HG03558 (cell line): ENCODE measurements around the gene RNF169.

Experiments used
- ATAC-seq: cut with Tn5 transposase; IDR thresholded peaks from one replicate; pipeline ENCODE4 v1.9.1; 2021; ENCODE audit warnings: moderate number of reproducible peaks; ENCODE audit not compliant: unreplicated experiment; ENCODE audit errors: extremely low read depth

The RNF169 gene

DNA sequence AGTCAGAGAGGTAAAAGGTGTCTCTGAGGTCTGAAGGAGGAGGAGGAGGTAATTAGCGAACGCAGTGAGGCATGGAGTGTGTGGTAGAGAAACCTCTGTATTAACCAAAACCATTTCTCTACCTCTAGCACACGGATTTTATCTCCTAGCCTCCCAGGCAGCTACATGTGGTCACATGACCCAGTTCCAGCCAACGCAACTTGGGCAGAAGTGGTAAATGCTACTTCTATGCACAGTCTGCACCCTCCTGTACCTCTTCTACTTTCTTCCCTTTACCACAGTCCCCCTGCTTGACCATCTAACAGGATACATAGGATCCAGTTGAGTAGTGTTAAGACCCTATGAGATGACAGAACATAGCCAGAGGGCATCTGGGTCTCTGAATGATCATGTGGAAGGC lies 104.6 kb downstream of the RNF169 start:
- no peak for ATAC-seq

DNA sequence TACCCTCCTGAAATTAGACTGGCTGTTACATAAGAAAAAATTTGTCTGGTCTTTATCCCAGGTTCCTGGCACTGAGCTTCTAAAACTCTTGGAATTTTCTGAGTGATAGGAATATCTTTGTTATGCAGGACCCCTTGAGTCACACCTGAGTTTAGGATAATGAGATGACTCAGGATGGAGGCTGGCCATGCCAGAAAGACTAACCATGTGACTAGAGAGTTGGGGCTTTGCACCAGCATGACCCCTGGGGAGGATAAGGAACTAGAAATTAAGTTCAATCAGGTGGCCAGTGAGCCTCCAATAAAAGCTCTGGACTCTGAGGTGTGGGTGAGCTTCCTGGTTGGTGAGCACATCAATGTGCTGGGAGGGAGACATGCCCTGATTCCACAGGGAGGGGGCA lies 112.1 kb downstream of the RNF169 start:
- no peak for ATAC-seq

DNA sequence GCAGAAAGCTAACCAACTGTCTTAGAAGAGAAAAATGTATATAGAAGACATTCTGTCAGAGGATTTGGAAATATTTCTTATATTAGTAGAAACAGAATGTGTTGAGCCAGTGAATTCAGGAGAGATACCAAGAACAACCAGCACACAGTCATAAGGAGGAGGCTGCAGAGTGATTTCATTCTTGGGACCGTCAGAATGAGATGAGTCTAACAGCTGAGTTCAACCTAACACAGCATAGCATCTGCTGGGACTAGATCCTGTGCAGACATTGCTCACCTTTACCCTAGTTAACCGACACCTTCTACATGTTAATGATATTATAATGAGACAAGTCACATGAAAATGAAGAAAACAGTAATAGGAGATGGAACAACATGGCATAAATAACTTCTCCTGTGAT lies 114.8 kb downstream of the RNF169 start:
- no peak for ATAC-seq

DNA sequence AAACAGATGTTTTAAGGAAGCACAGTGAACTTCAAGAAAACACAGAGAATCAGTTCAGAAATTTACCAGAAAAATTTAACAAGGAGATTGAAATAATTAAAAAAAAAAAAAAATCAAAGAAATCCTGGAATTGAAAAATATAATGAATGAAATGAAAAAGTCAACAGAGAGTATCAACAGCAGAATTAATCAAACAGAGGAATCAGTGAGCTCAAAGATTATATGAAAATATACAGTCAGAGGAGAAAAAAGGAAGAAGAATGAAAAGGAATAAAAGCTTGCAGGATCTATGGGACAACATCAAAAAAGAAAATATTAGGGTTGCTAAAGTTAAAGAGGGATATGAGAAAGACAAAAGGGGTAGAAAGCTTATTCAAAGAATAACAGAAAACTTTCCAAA lies 117.9 kb downstream of the RNF169 start:
- ATAC-seq: no peak

DNA sequence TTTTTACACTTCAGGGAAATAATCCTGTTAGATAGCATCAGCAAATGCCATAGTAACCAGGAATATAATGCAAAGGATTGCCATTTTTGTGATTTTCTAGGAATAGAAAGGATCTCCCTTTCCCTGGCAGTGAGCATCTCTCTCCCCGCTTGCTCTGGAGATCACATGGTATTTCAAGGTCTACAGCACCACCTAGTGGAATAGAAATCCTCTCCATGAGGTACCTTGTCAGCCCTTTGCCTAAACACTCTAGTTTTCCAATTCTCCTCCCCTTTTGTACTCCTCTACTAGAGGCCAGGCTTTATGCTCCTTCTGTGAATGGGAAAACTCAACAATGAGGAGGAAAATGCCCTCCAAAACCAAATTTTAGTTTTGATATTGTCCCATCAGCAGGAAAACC lies 121.8 kb downstream of the RNF169 start:
- no peak for ATAC-seq

DNA sequence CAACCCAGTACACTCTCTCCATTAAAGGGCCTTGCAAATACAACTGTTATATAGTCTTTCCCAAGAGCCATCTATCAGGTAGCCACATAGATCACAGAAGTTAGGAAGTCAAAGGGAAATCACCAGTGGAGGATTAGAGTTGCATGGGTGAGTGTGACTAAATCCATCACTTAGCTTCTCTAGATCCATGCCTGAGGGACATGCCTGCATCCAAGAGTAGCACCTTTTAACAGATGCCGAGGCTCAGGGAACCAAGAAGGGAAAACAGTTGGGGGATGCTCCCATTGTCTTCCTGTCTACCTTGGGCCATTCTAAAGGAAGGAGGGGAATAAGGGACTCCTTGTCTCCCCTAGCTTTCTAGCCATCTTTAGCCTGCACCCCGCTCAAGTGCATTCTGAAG lies 122.4 kb downstream of the RNF169 start:
- no peak for ATAC-seq

DNA sequence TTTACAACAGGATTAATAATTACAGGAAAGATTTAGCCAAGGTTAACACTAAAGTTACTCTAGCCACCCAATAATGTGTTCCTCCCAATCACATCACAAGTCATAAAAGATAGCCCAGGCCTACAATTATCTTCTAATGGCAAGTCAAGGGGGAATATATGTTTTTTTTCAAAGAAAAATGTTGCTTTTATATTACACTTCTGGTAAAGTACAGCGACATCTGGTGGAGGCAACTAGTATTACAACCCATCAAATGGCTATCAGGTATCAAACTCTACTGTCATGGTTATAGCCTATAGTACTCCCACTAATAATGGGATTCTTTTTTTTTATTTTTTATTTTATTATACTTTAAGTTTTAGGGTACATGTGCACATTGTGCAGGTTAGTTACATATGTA lies 128.5 kb downstream of the RNF169 start:
- no peak for ATAC-seq
